Hematopoietic multipotent progenitor cell treated with erythropoietin and hydrocortisone succinate and interleukin-3 and kit ligand, for 15 days (in vitro differentiated cells): ENCODE data around the gene MAGI2.
"Not testable (repeated sequence)": the region's sequence is repeated elsewhere in the genome, so short reads cannot be mapped to it uniquely, and the experiment has no call there.

Experiments used
- DNase-seq: peaks from one replicate; pipeline ENCODE4 v3.0.0-alpha.2; 2015; ENCODE audit warnings: low spot score

Gene MAGI2

GRCh38 chr7:78033410-78033809 lies 1420.1 kb downstream of the MAGI2 start:
- no peak for DNase-seq

GRCh38 chr7:78026492-78026891 lies 1427.0 kb downstream of the MAGI2 start:
- no peak for DNase-seq

GRCh38 chr7:78024591-78024990 lies 1428.9 kb downstream of the MAGI2 start:
- DNase-seq, result no peak

GRCh38 chr7:78023191-78023590 lies 1430.3 kb downstream of the MAGI2 start:
- no peak for DNase-seq

- DNase-seq, result no peak
These were observed 1431.3 kb downstream of the MAGI2 start for GRCh38 chr7:78022165-78022564.

- no peak for DNase-seq
These were observed 1432.6 kb downstream of the MAGI2 start for GRCh38 chr7:78020874-78021249.

- DNase-seq, result peak; percentile 35
These were observed 1433.2 kb downstream of the MAGI2 start for GRCh38 chr7:78020136-78020873.

GRCh38 chr7:78019447-78020135 lies 1433.9 kb downstream of the MAGI2 start:
- peak; percentile 6 for DNase-seq

- DNase-seq, result no peak
These were observed 1434.6 kb downstream of the MAGI2 start for GRCh38 chr7:78018641-78019446.

- DNase-seq, result no peak
These were observed 1435.8 kb downstream of the MAGI2 start for GRCh38 chr7:78017591-78018100.

- DNase-seq, result no peak
These were observed 1437.8 kb downstream of the MAGI2 start for GRCh38 chr7:78015574-78016260.

- DNase-seq, result no peak
These were observed 1439.1 kb downstream of the MAGI2 start for GRCh38 chr7:78014401-78014800.

- DNase-seq, result no peak
These were observed 1440.1 kb downstream of the MAGI2 start for GRCh38 chr7:78013386-78013785.

GRCh38 chr7:78011642-78012041 lies 1441.8 kb downstream of the MAGI2 start:
- DNase-seq, result no peak

- no peak for DNase-seq
These were observed 1446.2 kb downstream of the MAGI2 start for GRCh38 chr7:78007231-78007630.

- DNase-seq, result no peak
These were observed 1447.3 kb downstream of the MAGI2 start for GRCh38 chr7:78006063-78006755.

GRCh38 chr7:78002715-78003114 lies 1450.8 kb downstream of the MAGI2 start:
- no peak for DNase-seq

GRCh38 chr7:78002021-78002420 lies 1451.4 kb downstream of the MAGI2 start:
- no peak for DNase-seq

- not testable (repeated sequence) for DNase-seq
These were observed 1454.3 kb downstream of the MAGI2 start for GRCh38 chr7:77999168-77999567.

- DNase-seq, result no peak
These were observed 1457.8 kb downstream of the MAGI2 start for GRCh38 chr7:77995717-77996116.

- no peak for DNase-seq
These were observed 1459.6 kb downstream of the MAGI2 start for GRCh38 chr7:77993838-77994237.
